Heart left ventricle (tissue), 13 donors: Measurements from ENCODE around the gene RELA.

Experiments
- CTCF ChIP-seq, 12 donors: fragments of 200-600 bp; sonication (generic) in 4 of 12; IDR thresholded peaks; one replicate each; pipeline versions ENCODE4 v1.5.0 to v1.8.0; 2018 to 2022; ENCODE audit warnings: antibody characterized with exemption in 12 of 12, mild to moderate bottlenecking in 5 of 12
- POLR2A ChIP-seq, 2 donors: fragments of 450-650 bp; IDR thresholded peaks; one replicate each; pipeline ENCODE4 v1.6.1; 2017; ENCODE audit warnings: antibody characterized with exemption in 2 of 2, mild to moderate bottlenecking in 2 of 2, moderate library complexity in 2 of 2
- donor health status: ischemic (EF 13 %, LVEDD 7.1; RV severe dilation, severe dysfunction).
- donor health status: DM: no; HTN: yes; CAD: no.
- donor health status: DM: no; HTN: no; CAD: no.
- donor health status: ischemic (EF 25% LVEDD 6.9; RV normal size, moderate dysfunction).
- donor health status: ischemic (EF 25% LVEDD 5.7; RV mildly dilated, moderate dysfunction).
- donor health status: ischemic (EF 35%, LVEDD 5.7; RV mildly dilated, moderate dysfunction).
- donor health status: nonischemic (EF 11% LVEDD 7.7; RV severe dilation, severe dysfunction).
- donor health status: DM: yes; HTN: yes; CAD: no.
- donor health status: PGD.
- donor health status: ischemic (EF 29% LVEDD 5.4; RV normal size, mild dysfunction).
- donor health status: nonischemic (EF 23%, LVEDD 6.1; RV moderate dilation, normal function).

DNA sequence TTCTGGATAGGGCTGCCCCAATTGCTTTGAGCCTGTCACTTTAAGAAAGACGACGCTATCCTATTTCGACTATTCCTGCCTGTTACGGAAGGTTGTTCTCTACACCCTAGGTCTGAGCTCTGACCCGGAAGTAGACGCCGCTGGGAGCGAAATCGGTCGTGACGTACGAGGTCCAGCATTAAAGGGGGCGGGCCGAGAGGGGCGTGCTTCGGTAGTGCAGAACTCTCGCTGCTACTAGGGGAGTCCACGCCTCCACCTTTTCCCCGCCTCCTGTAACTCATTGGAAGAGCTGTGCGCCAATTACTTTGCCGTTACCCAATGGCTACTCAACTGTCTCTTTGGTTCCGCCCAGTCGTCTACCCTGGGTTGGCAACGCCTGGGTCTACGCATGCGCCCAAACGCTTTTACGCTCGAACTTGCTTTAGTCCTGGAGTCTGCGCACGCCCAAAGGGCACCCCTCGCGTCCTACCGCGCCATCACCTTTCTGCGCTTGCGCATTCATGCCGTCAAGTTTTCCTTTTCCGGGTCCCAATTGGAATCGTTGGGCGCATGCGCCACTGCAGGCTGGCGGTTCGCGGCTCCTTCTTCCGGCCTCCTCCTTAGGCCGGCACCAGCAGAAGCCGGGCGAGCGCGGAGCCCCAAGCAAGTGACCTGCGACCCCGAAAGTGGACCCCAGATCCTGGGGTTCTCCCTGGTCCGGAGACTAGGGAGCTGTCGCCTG is 47.3 kb downstream of the RELA start, which contains the start of gene PCNX3:
- TF ChIP-seq CTCF (IDR thresholded peaks at IDR 0.05) (no peak), POLR2A (IDR thresholded peaks at IDR 0.05) (peak in 1 of 2 donors; percentile 68)
